Measurements from ENCODE around the gene MPDZ. TPM values are rescaled to one million over a fixed set of nuclear protein-coding genes. Genes with fewer than 3 reads are reported as not detected.

Gene MPDZ
- total RNA-seq, 1 donor from 2014 or later = 38.7 TPM

- Mint-ChIP-seq H3K27ac (ENCODE audit: unreplicated experiment) (no peak overlapping the region), H3K27me3 (ENCODE audit: unreplicated experiment) (no peaks in the 10 kb centered on the region), H3K36me3 (ENCODE audit: unreplicated experiment) (no peaks in the 10 kb centered on the region), H3K9me3 (ENCODE audit: unreplicated experiment) (no peaks in the 10 kb centered on the region), H3K4me3 (ENCODE audit: unreplicated experiment) (no peak overlapping the region), H3K4me1 (ENCODE audit: low read depth, unreplicated experiment) (peaks cover 9% of the 10 kb centered on the region)
- no peak for TF ChIP-seq CTCF (IDR thresholded peaks at IDR 0.05; ENCODE audit: partially characterized antibody, unreplicated experiment)
- no peak for DNase-seq
Observed at GRCh38 chr9:13160051-13160450, 119.4 kb downstream of the MPDZ start.

- Mint-ChIP-seq H3K9me3 (ENCODE audit: unreplicated experiment) (no peaks in the 10 kb centered on the region), H3K27me3 (ENCODE audit: unreplicated experiment) (no peaks in the 10 kb centered on the region), H3K4me3 (ENCODE audit: unreplicated experiment) (no peak overlapping the region), H3K27ac (ENCODE audit: unreplicated experiment) (no peak overlapping the region), H3K4me1 (ENCODE audit: low read depth, unreplicated experiment) (peaks cover 6% of the 10 kb centered on the region), H3K36me3 (ENCODE audit: unreplicated experiment) (no peaks in the 10 kb centered on the region)
- no peak for DNase-seq
- no peak for TF ChIP-seq CTCF (IDR thresholded peaks at IDR 0.05; ENCODE audit: partially characterized antibody, unreplicated experiment)
Observed at GRCh38 chr9:13158986-13159385, 120.5 kb downstream of the MPDZ start.

- H3K4me1 Mint-ChIP-seq (ENCODE audit: low read depth, unreplicated experiment) = no peaks in the 10 kb centered on the region
- no peak overlapping the region for H3K4me3 Mint-ChIP-seq (ENCODE audit: unreplicated experiment)
- H3K36me3 Mint-ChIP-seq (ENCODE audit: unreplicated experiment) = peaks cover 7% of the 10 kb centered on the region
- no peak for DNase-seq
- H3K27ac Mint-ChIP-seq (ENCODE audit: unreplicated experiment) = no peak overlapping the region
- no peak for TF ChIP-seq CTCF (IDR thresholded peaks at IDR 0.05; ENCODE audit: partially characterized antibody, unreplicated experiment)
- H3K27me3 Mint-ChIP-seq (ENCODE audit: unreplicated experiment) = no peaks in the 10 kb centered on the region
- peaks cover 3% of the 10 kb centered on the region for H3K9me3 Mint-ChIP-seq (ENCODE audit: unreplicated experiment)
Observed at GRCh38 chr9:13151489-13151888, 128.0 kb downstream of the MPDZ start.

- Mint-ChIP-seq H3K27me3 (ENCODE audit: unreplicated experiment) (no peaks in the 10 kb centered on the region), H3K36me3 (ENCODE audit: unreplicated experiment) (peaks cover 7% of the 10 kb centered on the region), H3K27ac (ENCODE audit: unreplicated experiment) (no peak overlapping the region), H3K4me1 (ENCODE audit: low read depth, unreplicated experiment) (no peaks in the 10 kb centered on the region), H3K9me3 (ENCODE audit: unreplicated experiment) (peaks cover 3% of the 10 kb centered on the region), H3K4me3 (ENCODE audit: unreplicated experiment) (no peak overlapping the region)
- TF ChIP-seq CTCF (IDR thresholded peaks at IDR 0.05; ENCODE audit: partially characterized antibody, unreplicated experiment) = no peak
- DNase-seq = no peak
Observed at GRCh38 chr9:13149454-13149853, 130.0 kb downstream of the MPDZ start.

- no peak for DNase-seq
- TF ChIP-seq CTCF (IDR thresholded peaks at IDR 0.05; ENCODE audit: partially characterized antibody, unreplicated experiment) = no peak
- no peaks in the 10 kb centered on the region for H3K27me3 Mint-ChIP-seq (ENCODE audit: unreplicated experiment)
- no peaks in the 10 kb centered on the region for H3K9me3 Mint-ChIP-seq (ENCODE audit: unreplicated experiment)
- H3K4me1 Mint-ChIP-seq (ENCODE audit: low read depth, unreplicated experiment) = peaks cover 7% of the 10 kb centered on the region
- H3K36me3 Mint-ChIP-seq (ENCODE audit: unreplicated experiment) = no peaks in the 10 kb centered on the region
- H3K4me3 Mint-ChIP-seq (ENCODE audit: unreplicated experiment) = no peak overlapping the region
- no peak overlapping the region for H3K27ac Mint-ChIP-seq (ENCODE audit: unreplicated experiment)
Observed at GRCh38 chr9:13146840-13147239, 132.7 kb downstream of the MPDZ start.

All from glutamatergic neuron (in vitro differentiated cells).